ENCODE data around the gene LMO7.

GRCh38 chr13:75794663-75795062 is 158.5 kb downstream of the LMO7 start:
- TF ChIP-seq POLR2A (IDR thresholded peaks at IDR 0.05; ENCODE audit: low read length), result no peak
- no peak for TF ChIP-seq GATA1 (IDR thresholded peaks at IDR 0.05; ENCODE audit: low read depth, low read length)

Data from erythroblast (primary cell).